Endodermal cell (in vitro differentiated cells): ENCODE data around the gene TGFBR3. TPM values are rescaled to one million over a fixed set of nuclear protein-coding genes. Genes with fewer than 3 reads are reported as not detected.

Experiments
- DNase-seq: peaks from one replicate; pipeline ENCODE4 v3.0.0-alpha.2; 2017
- H3K27ac ChIP-seq: 2 replicates; pipeline ENCODE4 v1.5.1; 2013; ENCODE audit warnings: mild to moderate bottlenecking, low read depth, low read length, moderate library complexity
- H3K27me3 ChIP-seq: 2 replicates; pipeline ENCODE4 v1.6.1; 2013; ENCODE audit warnings: mild to moderate bottlenecking, low read length, moderate library complexity; ENCODE audit not compliant: insufficient read depth, control insufficient read depth, poor library complexity, severe bottlenecking
- H3K36me3 ChIP-seq: 2 replicates; pipeline ENCODE4 v1.7.0; 2013; ENCODE audit warnings: mild to moderate bottlenecking, low read length, moderate library complexity; ENCODE audit not compliant: control insufficient read depth, insufficient read depth
- H3K4me1 ChIP-seq: one replicate; pipeline ENCODE4 v1.7.0; 2013; ENCODE audit warnings: low read length; ENCODE audit not compliant: control insufficient read depth, insufficient read depth
- H3K4me3 ChIP-seq: 2 replicates; pipeline ENCODE4 v1.5.1; 2013; ENCODE audit warnings: mild to moderate bottlenecking, low read length, moderate library complexity
- H3K9ac ChIP-seq: 2 replicates; pipeline ENCODE4 v1.6.1; 2013; ENCODE audit warnings: mild to moderate bottlenecking, low read length, moderate library complexity; ENCODE audit not compliant: poor library complexity, severe bottlenecking; ENCODE audit errors: extremely low read depth
- H3K9me3 ChIP-seq: 2 replicates; pipeline ENCODE4 v1.6.1; 2013; ENCODE audit warnings: mild to moderate bottlenecking, low read length, moderate library complexity; ENCODE audit not compliant: control insufficient read depth
- H3K27ac Mint-ChIP-seq: 2 replicates; pipeline ENCODE4 v1.8.0; 2020; ENCODE audit warnings: mixed read lengths
- H3K27me3 Mint-ChIP-seq: 2 replicates; pipeline ENCODE4 v1.8.0; 2021; ENCODE audit warnings: mild to moderate bottlenecking, mixed read lengths; ENCODE audit not compliant: insufficient read depth
- H3K36me3 Mint-ChIP-seq: 2 replicates; pipeline ENCODE4 v1.8.0; 2020; ENCODE audit warnings: low read depth, mixed read lengths
- H3K4me1 Mint-ChIP-seq: 2 replicates; pipeline ENCODE4 v1.8.0; 2020; ENCODE audit warnings: mixed read lengths
- H3K4me3 Mint-ChIP-seq: 2 replicates; pipeline ENCODE4 v1.8.0; 2020; ENCODE audit warnings: mild to moderate bottlenecking, moderate library complexity, mixed read lengths
- H3K9me3 Mint-ChIP-seq: 2 replicates; pipeline ENCODE4 v1.8.0; 2020; ENCODE audit warnings: mild to moderate bottlenecking, mixed read lengths
- WGBS, 2 experiments: methylation state at CpG; one replicate each; pipeline versions ENCODE4 v1.1.5 to v1.1.7; 2013; ENCODE audit warnings: missing lambda C conversion rate in 2 of 2, mixed read lengths in 1 of 2; ENCODE audit not compliant: insufficient coverage in 1 of 2, insufficient read length in 1 of 2; 5-methylcytosine and 5-hydroxymethylcytosine counted together
- total RNA-seq, 2 donors: library from RNA; stranded (reverse); fragmentation: NEBNext Ultra II Directional in 1 of 2; extraction: Animal tissue kit (Norgen Biotek cat#: 25700) in 1 of 2; gene quantifications; 2 replicates in 1 of 2; 3 replicates in 1 of 2; pipeline ENCODE4 v1.2.1, GENCODE V29; 2021
- TF ChIP-seq, protein P1 (sequence below): fragments of 200-600 bp; sonication (generic); conservative IDR thresholded peaks from 2 replicates; pipeline ENCODE4 v1.5.0; 2021; ENCODE audit warnings: antibody characterized with exemption, mild to moderate bottlenecking

Gene TGFBR3
- total RNA-seq, 2 donors from 2014 or later: 8.1 to 8.5 TPM

DNA sequence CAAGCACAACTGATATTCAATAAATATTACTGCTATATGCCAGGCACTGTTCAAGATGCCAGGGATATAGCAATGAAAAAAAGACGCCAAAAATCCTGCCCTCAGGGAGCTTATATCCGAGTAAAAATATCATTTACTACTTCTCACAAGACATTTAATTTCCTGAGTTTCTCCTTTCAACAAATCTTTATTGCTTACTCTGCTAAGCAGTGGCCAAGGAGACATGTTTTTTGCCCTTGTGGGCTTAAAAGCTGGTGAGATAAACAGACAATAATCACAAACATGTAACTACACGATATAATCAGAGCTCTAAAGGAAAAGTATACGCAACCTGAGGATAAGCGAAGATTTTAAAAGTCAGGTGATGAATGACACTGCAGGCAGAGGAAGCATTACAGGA is 19.5 kb downstream of the TGFBR3 start:
- Histone ChIP-seq H3K27ac (no peak overlapping the region), H3K4me3 (no peak overlapping the region), H3K36me3 (no peaks in the 10 kb centered on the region), H3K4me1 (no peaks in the 10 kb centered on the region), H3K9ac (no peak overlapping the region), H3K27me3 (no peaks in the 10 kb centered on the region), H3K9me3 (no peaks in the 10 kb centered on the region)
- no peak for DNase-seq
- no peaks in the 10 kb centered on the region for H3K27me3 Mint-ChIP-seq
- no peak overlapping the region for H3K4me3 Mint-ChIP-seq
- TF ChIP-seq, protein P1, sequence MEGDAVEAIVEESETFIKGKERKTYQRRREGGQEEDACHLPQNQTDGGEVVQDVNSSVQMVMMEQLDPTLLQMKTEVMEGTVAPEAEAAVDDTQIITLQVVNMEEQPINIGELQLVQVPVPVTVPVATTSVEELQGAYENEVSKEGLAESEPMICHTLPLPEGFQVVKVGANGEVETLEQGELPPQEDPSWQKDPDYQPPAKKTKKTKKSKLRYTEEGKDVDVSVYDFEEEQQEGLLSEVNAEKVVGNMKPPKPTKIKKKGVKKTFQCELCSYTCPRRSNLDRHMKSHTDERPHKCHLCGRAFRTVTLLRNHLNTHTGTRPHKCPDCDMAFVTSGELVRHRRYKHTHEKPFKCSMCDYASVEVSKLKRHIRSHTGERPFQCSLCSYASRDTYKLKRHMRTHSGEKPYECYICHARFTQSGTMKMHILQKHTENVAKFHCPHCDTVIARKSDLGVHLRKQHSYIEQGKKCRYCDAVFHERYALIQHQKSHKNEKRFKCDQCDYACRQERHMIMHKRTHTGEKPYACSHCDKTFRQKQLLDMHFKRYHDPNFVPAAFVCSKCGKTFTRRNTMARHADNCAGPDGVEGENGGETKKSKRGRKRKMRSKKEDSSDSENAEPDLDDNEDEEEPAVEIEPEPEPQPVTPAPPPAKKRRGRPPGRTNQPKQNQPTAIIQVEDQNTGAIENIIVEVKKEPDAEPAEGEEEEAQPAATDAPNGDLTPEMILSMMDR: no peak
- H3K4me1 Mint-ChIP-seq: no peaks in the 10 kb centered on the region
- H3K36me3 Mint-ChIP-seq: no peaks in the 10 kb centered on the region
- H3K9me3 Mint-ChIP-seq: no peaks in the 10 kb centered on the region
- H3K27ac Mint-ChIP-seq: no peak overlapping the region
- 95 to 96% methylated on average over 4 to 5 of the region's 5 CpGs for WGBS, 2 experiments

DNA sequence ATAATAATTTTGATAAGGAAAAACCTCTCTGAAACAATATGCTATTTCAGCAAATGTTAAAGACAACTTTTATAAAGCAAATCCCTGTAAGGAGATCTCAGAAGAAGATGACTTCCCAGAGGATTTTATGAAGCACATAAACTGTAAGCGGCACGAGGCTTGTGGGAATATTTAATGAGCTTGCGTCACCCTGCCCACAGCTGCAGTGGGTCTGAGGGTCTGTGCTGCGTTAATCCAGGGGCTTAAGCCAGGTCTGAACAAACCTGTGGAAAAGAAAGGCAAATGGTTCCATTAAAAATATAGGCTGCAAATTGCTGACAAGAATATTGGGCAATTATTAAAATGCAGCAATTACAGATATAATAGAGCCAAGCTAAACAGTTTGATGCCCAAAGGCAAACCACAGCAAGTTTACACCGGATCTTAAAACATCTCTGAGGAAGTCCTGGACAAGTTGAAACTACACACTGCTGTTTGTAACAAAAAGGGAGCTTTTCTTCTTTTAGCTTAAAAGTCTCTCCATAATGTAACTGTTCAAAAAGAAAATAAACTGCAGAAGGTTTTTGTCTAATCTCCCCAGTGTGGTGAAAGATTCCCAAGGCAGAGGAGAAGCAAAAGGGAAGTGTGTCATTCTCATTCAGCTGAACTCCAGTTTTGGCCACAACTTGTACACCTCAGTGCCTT is 21.8 kb downstream of the TGFBR3 start:
- H3K27ac ChIP-seq: no peak overlapping the region
- Mint-ChIP-seq H3K27ac (no peak overlapping the region), H3K4me1 (no peaks in the 10 kb centered on the region), H3K36me3 (no peaks in the 10 kb centered on the region), H3K27me3 (no peaks in the 10 kb centered on the region), H3K9me3 (no peaks in the 10 kb centered on the region), H3K4me3 (no peak overlapping the region)
- 91 to 93% methylated on average over 4 to 5 of the region's 5 CpGs for WGBS, 2 experiments
- no peak for DNase-seq
- TF ChIP-seq, protein P1: no peak
- H3K9me3 ChIP-seq: no peaks in the 10 kb centered on the region
- H3K4me3 ChIP-seq: no peak overlapping the region
- H3K36me3 ChIP-seq: no peaks in the 10 kb centered on the region
- no peaks in the 10 kb centered on the region for H3K4me1 ChIP-seq
- no peak overlapping the region for H3K9ac ChIP-seq
- no peaks in the 10 kb centered on the region for H3K27me3 ChIP-seq

DNA sequence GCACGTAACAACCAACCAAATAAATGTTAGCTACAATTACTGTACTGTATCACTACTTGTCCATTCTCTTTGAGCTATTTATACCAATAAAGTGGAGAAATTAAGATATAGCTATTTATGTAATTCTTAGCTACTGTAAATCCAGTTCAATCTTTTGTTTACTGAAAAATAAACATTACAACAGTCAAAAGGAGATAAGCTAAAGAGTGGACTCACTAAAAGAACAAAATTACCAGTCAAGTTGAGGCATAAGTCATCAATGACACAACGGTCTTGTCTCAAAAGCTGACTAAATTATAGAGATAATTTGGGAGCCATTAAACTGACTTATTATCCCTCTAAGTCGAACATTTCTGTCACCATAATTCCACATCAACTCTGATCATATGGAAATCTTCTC is 22.5 kb downstream of the TGFBR3 start:
- no peak overlapping the region for H3K27ac ChIP-seq
- no peak overlapping the region for H3K4me3 Mint-ChIP-seq
- H3K9ac ChIP-seq: no peak overlapping the region
- no peak overlapping the region for H3K4me3 ChIP-seq
- H3K4me1 Mint-ChIP-seq: no peaks in the 10 kb centered on the region
- no peak for DNase-seq
- no peaks in the 10 kb centered on the region for H3K36me3 ChIP-seq
- H3K27ac Mint-ChIP-seq: no peak overlapping the region
- no peaks in the 10 kb centered on the region for H3K27me3 Mint-ChIP-seq
- H3K4me1 ChIP-seq: no peaks in the 10 kb centered on the region
- TF ChIP-seq, protein P1: no peak
- 63 to 100% methylated on average over 2 to 3 of the region's 3 CpGs for WGBS, 2 experiments
- no peaks in the 10 kb centered on the region for H3K27me3 ChIP-seq
- H3K9me3 Mint-ChIP-seq: no peaks in the 10 kb centered on the region
- no peaks in the 10 kb centered on the region for H3K36me3 Mint-ChIP-seq
- no peaks in the 10 kb centered on the region for H3K9me3 ChIP-seq
